SK-N-SH (cell line): ENCODE data around the gene TMEM47. TPM values are rescaled to one million over a fixed set of nuclear protein-coding genes. Genes with fewer than 3 reads are reported as not detected.

Experiments used
- CTCF ChIA-PET: fragments of 300-600, 350-600 bp; formaldehyde crosslinking; extraction: SDS; loops from one replicate; lab custom pipeline; 2021; lab: Yijun Ruan, JAX
- POLR2A ChIA-PET: fragments of 350-600 bp; sonication (Branson Sonifier 250); formaldehyde crosslinking; extraction: SDS; loops from one replicate; lab custom pipeline; 2020; ENCODE audit warnings: antibody characterized with exemption, inconsistent platforms; lab: Yijun Ruan, JAX
- DNase-seq: peaks from one replicate; pipeline ENCODE4 v3.0.0; 2012
- H2AFZ ChIP-seq: fragments of 200-600 bp; sonication (generic); 2 replicates; pipeline ENCODE4 v1.8.1; 2016; ENCODE audit warnings: antibody characterized with exemption, mild to moderate bottlenecking, low read depth
- H3F3A ChIP-seq: fragments of 200-600 bp; sonication (generic); replicated peaks from 2 replicates; pipeline ENCODE3; 2016; ENCODE audit warnings: antibody characterized with exemption, mild to moderate bottlenecking; ENCODE audit not compliant: insufficient read depth
- H3K27ac ChIP-seq, 2 experiments: fragments of 200-500 bp in 1 of 2; fragments of 200-600 bp in 1 of 2; sonication (Bioruptor generic) in 1 of 2; sonication (generic), shearing (Covaris generic) in 1 of 2; 2 replicates each; pipeline versions ENCODE4 v1.5.1 to v1.6.1; 2014 to 2016; ENCODE audit warnings: low read depth in 2 of 2, inconsistent platforms in 1 of 2, low read length in 1 of 2, mild to moderate bottlenecking in 1 of 2, mixed read lengths in 1 of 2
- H3K27me3 ChIP-seq: fragments of 200-600 bp; sonication (generic), shearing (Covaris generic); 2 replicates; pipeline ENCODE4 v1.6.1; 2016; ENCODE audit warnings: mixed run types; ENCODE audit not compliant: insufficient read depth
- H3K36me3 ChIP-seq, 2 experiments: fragments of 200-500 bp in 1 of 2; fragments of 200-600 bp in 1 of 2; sonication (Bioruptor generic) in 1 of 2; sonication (generic) in 1 of 2; replicated peaks in 1 of 2; 2 replicates each; pipeline versions ENCODE3 to v1.5.1; 2014 to 2016; ENCODE audit warnings: low read length in 1 of 2, mild to moderate bottlenecking in 1 of 2; ENCODE audit not compliant: insufficient read depth in 2 of 2, control insufficient read depth in 1 of 2
- H3K4me1 ChIP-seq, 2 experiments: fragments of 200-500 bp in 1 of 2; fragments of 200-600 bp in 1 of 2; sonication (Bioruptor generic) in 1 of 2; sonication (generic), shearing (Covaris generic) in 1 of 2; 2 replicates each; pipeline versions ENCODE4 v1.5.1 to v1.6.1; 2014 to 2016; ENCODE audit warnings: low read depth in 1 of 2, low read length in 1 of 2, mixed run types in 1 of 2; ENCODE audit not compliant: insufficient read depth in 2 of 2, control insufficient read depth in 1 of 2
- H3K4me2 ChIP-seq: fragments of 200-600 bp; sonication (generic), shearing (Covaris generic); 2 replicates; pipeline ENCODE4 v1.6.1; 2017; ENCODE audit warnings: mixed run types
- H3K4me3 ChIP-seq, 2 experiments: fragments of 200-500 bp in 1 of 2; fragments of 200-600 bp in 1 of 2; sonication (Bioruptor generic) in 1 of 2; sonication (generic), shearing (Covaris generic) in 1 of 2; 2 replicates each; pipeline versions ENCODE4 v1.5.1 to v1.8.1; 2014 to 2016; ENCODE audit warnings: low read depth in 2 of 2, inconsistent platforms in 1 of 2, low read length in 1 of 2, mild to moderate bottlenecking in 1 of 2, mixed read lengths in 1 of 2, moderate library complexity in 1 of 2
- H3K79me2 ChIP-seq: fragments of 200-600 bp; sonication (generic); 2 replicates; pipeline ENCODE4 v1.8.1; 2017; ENCODE audit warnings: mild to moderate bottlenecking; ENCODE audit not compliant: insufficient read depth
- H3K9ac ChIP-seq: fragments of 200-600 bp; sonication (generic); 2 replicates; pipeline ENCODE4 v1.6.1; 2017; ENCODE audit warnings: mixed run types
- H3K9me2 ChIP-seq: fragments of 200-600 bp; sonication (generic); 2 replicates; pipeline ENCODE4 v1.6.1; 2017; ENCODE audit warnings: mixed run types
- H3K9me3 ChIP-seq: fragments of 200-600 bp; sonication (generic); 2 replicates; pipeline ENCODE4 v1.6.1; 2017; ENCODE audit warnings: mixed run types, mild to moderate bottlenecking, moderate library complexity
- H4K20me1 ChIP-seq: fragments of 200-600 bp; sonication (generic); 2 replicates; pipeline ENCODE4 v1.6.1; 2017; ENCODE audit warnings: mild to moderate bottlenecking, mixed run types; ENCODE audit not compliant: insufficient read depth
- CHD2 ChIP-seq: fragments of 150-350 bp; IDR thresholded peaks from 2 replicates; pipeline ENCODE4 v1.6.1; 2018; ENCODE audit warnings: low read length; ENCODE audit not compliant: partially characterized antibody
- CTCF ChIP-seq: fragments of 200-600 bp; sonication (generic); IDR thresholded peaks from 2 replicates; pipeline ENCODE4 v1.6.1; 2017; ENCODE audit warnings: antibody characterized with exemption, mild to moderate bottlenecking, moderate library complexity
- EP300 ChIP-seq, 2 experiments: IDR thresholded peaks; 2 replicates each; pipeline versions ENCODE4 v1.4.0 to v1.6.1; 2012; ENCODE audit warnings: borderline replicate concordance in 1 of 2, low read depth in 1 of 2, low read length in 1 of 2
- FOSL2 ChIP-seq: IDR thresholded peaks from 2 replicates; pipeline ENCODE4 v1.4.0; 2012; ENCODE audit warnings: low read depth, mild to moderate bottlenecking, moderate library complexity, borderline replicate concordance
- FOXJ3 ChIP-seq: sonication (generic); formaldehyde crosslinking; IDR thresholded peaks from 2 replicates; pipeline ENCODE4 v1.5.1; 2020; ENCODE audit warnings: mild to moderate bottlenecking, missing genetic modification reagents
- FOXM1 ChIP-seq: IDR thresholded peaks from 2 replicates; pipeline ENCODE4 v1.4.0; 2012; ENCODE audit warnings: low read depth, mild to moderate bottlenecking
- GABPA ChIP-seq: IDR thresholded peaks from 2 replicates; pipeline ENCODE4 v1.4.0; 2012; ENCODE audit warnings: low read depth, mild to moderate bottlenecking
- MXI1 ChIP-seq: IDR thresholded peaks from 2 replicates; pipeline ENCODE4 v1.6.1; 2012; ENCODE audit warnings: mild to moderate bottlenecking, low read depth, low read length, improper control_type of control experiment
- NFIC ChIP-seq: IDR thresholded peaks from 2 replicates; pipeline ENCODE4 v1.4.0; 2012; ENCODE audit warnings: borderline replicate concordance
- NRF1 ChIP-seq: IDR thresholded peaks from 2 replicates; pipeline ENCODE4 v1.6.1; 2012; ENCODE audit warnings: low read depth, mild to moderate bottlenecking, low read length
- POLR2AphosphoS5 ChIP-seq: IDR thresholded peaks from 2 replicates; pipeline ENCODE4 v1.6.1; 2012; ENCODE audit warnings: low read depth, low read length
- RAD21 ChIP-seq: IDR thresholded peaks from 2 replicates; pipeline ENCODE4 v1.6.1; 2012; ENCODE audit warnings: mild to moderate bottlenecking, low read length
- RCOR1 ChIP-seq: fragments of 150-350 bp; IDR thresholded peaks from 2 replicates; pipeline ENCODE4 v1.6.1; 2017; ENCODE audit warnings: antibody characterized with exemption, low read length
- RFX5 ChIP-seq: IDR thresholded peaks from 2 replicates; pipeline ENCODE4 v1.6.1; 2012; ENCODE audit warnings: mild to moderate bottlenecking, improper control_type of control experiment, low read length
- RXRA ChIP-seq: IDR thresholded peaks from 2 replicates; pipeline ENCODE4 v1.4.0; 2012; ENCODE audit warnings: low read depth, mild to moderate bottlenecking, borderline replicate concordance
- SMC3 ChIP-seq: IDR thresholded peaks from 2 replicates; pipeline ENCODE4 v1.6.1; 2012; ENCODE audit warnings: low read depth, low read length, improper control_type of control experiment
- TAF1 ChIP-seq: IDR thresholded peaks from 2 replicates; pipeline ENCODE4 v1.6.1; 2012; ENCODE audit warnings: low read depth, mild to moderate bottlenecking, low read length, moderate library complexity, borderline replicate concordance
- YY1 ChIP-seq: IDR thresholded peaks from 2 replicates; pipeline ENCODE4 v1.4.0; 2012; ENCODE audit warnings: low read depth, mild to moderate bottlenecking
- WGBS: methylation state at CpG from one replicate; pipeline ENCODE4 v1.1.6; 2017; ENCODE audit warnings: low lambda C conversion rate; 5-methylcytosine and 5-hydroxymethylcytosine counted together
- polyA plus RNA-seq, 3 experiments: library from polyadenylated mRNA; depleted of rRNA; stranded (reverse); fragments of >200 nt; gene quantifications; 2 replicates each; pipeline ENCODE4 v1.2.3, GENCODE V29; 2012
- TF ChIP-seq, protein P1 (sequence below): IDR thresholded peaks from 2 replicates; pipeline ENCODE4 v1.4.0; 2012; ENCODE audit warnings: low read depth
- TF ChIP-seq, protein P2 (sequence below): IDR thresholded peaks from 2 replicates; pipeline ENCODE4 v1.4.0; 2012; ENCODE audit warnings: low read depth, borderline replicate concordance
- TF ChIP-seq, protein P3 (sequence below): IDR thresholded peaks from 2 replicates; pipeline ENCODE4; 2012

TMEM47 gene
- polyA plus RNA-seq, 1 of the 3 experiments (the other 2 are of a cell fraction), result 0.02 TPM

DNA sequence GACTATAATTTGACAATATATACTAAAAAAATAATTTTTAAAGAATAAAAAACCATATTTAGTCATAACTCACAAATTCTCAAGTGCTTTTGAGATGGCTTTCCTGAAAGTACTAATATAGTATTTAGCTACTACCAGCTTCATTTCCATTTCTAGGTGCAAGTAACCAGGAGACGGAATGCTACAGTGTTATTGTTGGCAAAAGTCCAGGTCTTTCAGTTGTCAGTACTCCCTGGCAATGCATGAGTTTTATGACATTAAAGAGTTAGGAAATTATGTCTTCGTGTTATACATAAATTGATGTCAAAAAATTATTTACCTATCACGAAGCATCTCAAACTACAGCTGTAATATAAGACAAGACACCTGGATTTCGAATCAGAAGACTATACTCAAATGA, 45.0 kb downstream of the TMEM47 start:
- Histone ChIP-seq H3K36me3 (no peaks in the 10 kb centered on the region), H3K9me3 (no peaks in the 10 kb centered on the region), H3K27me3 (no peaks in the 10 kb centered on the region), H3K79me2 (no peaks in the 10 kb centered on the region), H3K4me1 (no peaks in the 10 kb centered on the region), H3F3A (no peaks in the 10 kb centered on the region), H3K4me3 (no peak overlapping the region), H3K4me2 (no peak overlapping the region), H4K20me1 (no peaks in the 10 kb centered on the region), H3K9ac (no peak overlapping the region), H3K9me2 (no peaks in the 10 kb centered on the region), H2AFZ (no peak overlapping the region), H3K27ac (no peak overlapping the region)
- TF ChIP-seq NRF1 (no peak), FOXM1 (no peak), POLR2AphosphoS5 (no peak), GABPA (no peak), SMC3 (no peak), FOSL2 (no peak), YY1 (no peak), RFX5 (no peak), RAD21 (no peak), MXI1 (no peak), NFIC (no peak), FOXJ3 (CRISPR knock-in tag) (no peak), RXRA (no peak), CHD2 (no peak), TAF1 (no peak)
- TF ChIP-seq, protein P1, sequence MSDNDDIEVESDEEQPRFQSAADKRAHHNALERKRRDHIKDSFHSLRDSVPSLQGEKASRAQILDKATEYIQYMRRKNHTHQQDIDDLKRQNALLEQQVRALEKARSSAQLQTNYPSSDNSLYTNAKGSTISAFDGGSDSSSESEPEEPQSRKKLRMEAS, result no peak
- TF ChIP-seq, protein P2, sequence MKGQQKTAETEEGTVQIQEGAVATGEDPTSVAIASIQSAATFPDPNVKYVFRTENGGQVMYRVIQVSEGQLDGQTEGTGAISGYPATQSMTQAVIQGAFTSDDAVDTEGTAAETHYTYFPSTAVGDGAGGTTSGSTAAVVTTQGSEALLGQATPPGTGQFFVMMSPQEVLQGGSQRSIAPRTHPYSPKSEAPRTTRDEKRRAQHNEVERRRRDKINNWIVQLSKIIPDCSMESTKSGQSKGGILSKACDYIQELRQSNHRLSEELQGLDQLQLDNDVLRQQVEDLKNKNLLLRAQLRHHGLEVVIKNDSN, result no peak
- WGBS, result 2% methylated on average over 4 of the region's 4 CpGs
- no peak for DNase-seq
- CTCF ChIA-PET, result no interaction called here
- POLR2A ChIA-PET, result no interaction called here

DNA sequence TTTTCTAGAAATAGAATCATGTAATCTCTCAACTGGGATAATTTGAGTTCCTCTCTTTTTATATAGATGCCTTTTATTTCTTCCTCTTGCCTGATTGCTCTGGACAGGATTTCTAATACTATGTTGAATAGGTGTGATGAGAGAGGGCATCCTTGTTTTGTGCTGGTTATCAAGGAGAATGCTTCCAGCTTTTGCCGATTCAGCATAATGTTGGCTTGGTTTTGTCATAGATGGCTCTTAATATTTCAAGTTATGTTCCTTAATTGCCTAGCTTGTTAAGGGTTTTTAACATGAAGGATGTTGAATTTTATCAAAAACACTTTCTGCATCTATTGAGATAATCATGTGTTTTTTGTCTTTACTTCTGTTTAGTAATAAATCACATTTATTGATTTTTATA, 58.7 kb downstream of the TMEM47 start:
- CTCF ChIA-PET, result interaction anchor here (0.7 kb wide), 1 partner anchor 467 kb away, joined by 3 read pairs; no protein-coding TSS in a partner anchor
- Histone ChIP-seq H3F3A (no peaks in the 10 kb centered on the region), H4K20me1 (no peaks in the 10 kb centered on the region), H2AFZ (no peak overlapping the region), H3K4me2 (no peak overlapping the region), H3K79me2 (no peaks in the 10 kb centered on the region), H3K27me3 (no peaks in the 10 kb centered on the region), H3K36me3 (no peaks in the 10 kb centered on the region), H3K9ac (no peak overlapping the region), H3K9me3 (no peaks in the 10 kb centered on the region), H3K27ac (no peak overlapping the region), H3K9me2 (no peaks in the 10 kb centered on the region), H3K4me3 (no peak overlapping the region), H3K4me1 (no peaks in the 10 kb centered on the region)
- POLR2A ChIA-PET, result no interaction called here
- no peak for DNase-seq
- WGBS, result 0% methylated on average over 1 of the region's 1 CpG
- TF ChIP-seq, protein P3, sequence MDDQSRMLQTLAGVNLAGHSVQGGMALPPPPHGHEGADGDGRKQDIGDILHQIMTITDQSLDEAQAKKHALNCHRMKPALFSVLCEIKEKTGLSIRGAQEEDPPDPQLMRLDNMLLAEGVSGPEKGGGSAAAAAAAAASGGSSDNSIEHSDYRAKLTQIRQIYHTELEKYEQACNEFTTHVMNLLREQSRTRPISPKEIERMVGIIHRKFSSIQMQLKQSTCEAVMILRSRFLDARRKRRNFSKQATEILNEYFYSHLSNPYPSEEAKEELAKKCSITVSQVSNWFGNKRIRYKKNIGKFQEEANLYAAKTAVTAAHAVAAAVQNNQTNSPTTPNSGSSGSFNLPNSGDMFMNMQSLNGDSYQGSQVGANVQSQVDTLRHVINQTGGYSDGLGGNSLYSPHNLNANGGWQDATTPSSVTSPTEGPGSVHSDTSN, result no peak
- TF ChIP-seq TAF1 (no peak), NFIC (no peak), CTCF (no peak), MXI1 (no peak), RCOR1 (no peak), NRF1 (no peak), FOXM1 (no peak), EP300 (IDR thresholded peaks at IDR 0.05; ENCODE audit: borderline replicate concordance in 1 of 2, low read depth in 1 of 2, low read length in 1 of 2) (no peak)
